VCaP (cell line): ENCODE results near the gene DEFB113.

Source experiments
- H3K27ac ChIP-seq: fragments of 450-650 bp; 2 replicates; pipeline ENCODE4 v1.5.1; 2017
- CTCF ChIP-seq: fragments of 450-650 bp; conservative IDR thresholded peaks from 2 replicates; pipeline ENCODE4 v1.5.1; 2017; ENCODE audit warnings: mild to moderate bottlenecking, moderate library complexity

DEFB113 gene

GRCh38 chr6:49919935-49920644, 49.3 kb downstream of the DEFB113 start:
- TF ChIP-seq CTCF = no peak
- H3K27ac ChIP-seq = no peak overlapping the region

DNA sequence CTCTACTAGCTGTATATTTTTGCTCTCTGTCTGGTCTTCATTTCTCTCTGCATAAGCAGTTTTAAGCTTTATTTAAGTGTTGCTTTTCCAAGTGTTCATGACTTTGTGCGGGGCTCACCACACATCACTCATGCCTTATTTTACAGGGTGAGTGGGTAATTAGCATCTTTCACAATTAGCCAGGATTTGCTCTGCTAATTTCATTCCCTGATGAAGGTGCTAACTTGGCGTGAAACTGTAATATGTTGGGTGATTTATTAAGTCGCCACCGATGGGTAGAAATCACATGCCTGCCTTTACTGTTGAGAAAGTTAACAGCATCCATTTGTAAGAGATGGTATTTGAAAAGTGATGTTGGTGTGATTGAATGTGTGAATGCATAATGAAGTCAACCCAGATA, 50.2 kb downstream of the DEFB113 start:
- H3K27ac ChIP-seq = no peak overlapping the region
- TF ChIP-seq CTCF = no peak

DNA sequence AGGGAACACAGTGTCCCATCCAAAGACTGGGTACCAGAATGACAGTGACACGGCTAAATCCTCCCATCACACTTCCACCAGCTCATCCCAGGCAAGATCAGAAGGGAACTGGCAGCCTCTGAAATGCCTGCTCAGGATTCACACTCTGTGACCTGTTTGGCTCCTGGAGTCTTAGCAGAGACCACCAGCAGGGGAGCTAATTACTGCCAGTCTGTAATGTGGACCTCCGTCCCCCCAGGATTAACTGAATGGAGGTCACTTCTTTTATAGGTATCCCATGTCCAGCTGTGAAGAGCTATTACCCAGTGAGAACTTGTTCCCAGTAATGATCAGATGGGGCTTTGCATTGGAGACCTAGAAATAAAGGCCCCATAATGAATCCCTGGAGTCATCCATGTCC, 50.6 kb downstream of the DEFB113 start:
- no peak for TF ChIP-seq CTCF
- H3K27ac ChIP-seq = no peak overlapping the region
